GM19455 (cell line): ENCODE measurements around the gene MRPL20.

Experiments
- ATAC-seq: cut with Tn5 transposase; IDR thresholded peaks from one replicate; pipeline ENCODE4 v1.9.1; 2021; ENCODE audit not compliant: unreplicated experiment

MRPL20 gene

DNA sequence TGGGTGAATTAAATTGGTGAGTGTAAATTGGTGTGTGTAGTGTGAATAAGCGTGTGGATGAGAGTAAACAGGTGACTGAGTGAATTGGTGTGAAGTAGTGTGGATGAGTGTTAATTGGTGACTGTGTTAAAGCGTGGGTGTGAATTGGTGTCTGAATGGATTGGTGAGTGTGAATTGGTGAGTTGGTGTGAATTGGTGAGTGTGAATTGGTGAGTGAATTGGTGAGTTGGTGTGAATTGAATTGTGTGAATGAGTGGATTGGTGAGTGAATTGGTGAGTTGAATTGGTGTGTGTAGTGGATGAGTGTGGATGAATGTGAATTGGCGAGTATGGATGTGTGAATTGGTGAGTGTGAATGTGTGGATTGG lies 40.4 kb downstream of the MRPL20 start:
- no peak for ATAC-seq

DNA sequence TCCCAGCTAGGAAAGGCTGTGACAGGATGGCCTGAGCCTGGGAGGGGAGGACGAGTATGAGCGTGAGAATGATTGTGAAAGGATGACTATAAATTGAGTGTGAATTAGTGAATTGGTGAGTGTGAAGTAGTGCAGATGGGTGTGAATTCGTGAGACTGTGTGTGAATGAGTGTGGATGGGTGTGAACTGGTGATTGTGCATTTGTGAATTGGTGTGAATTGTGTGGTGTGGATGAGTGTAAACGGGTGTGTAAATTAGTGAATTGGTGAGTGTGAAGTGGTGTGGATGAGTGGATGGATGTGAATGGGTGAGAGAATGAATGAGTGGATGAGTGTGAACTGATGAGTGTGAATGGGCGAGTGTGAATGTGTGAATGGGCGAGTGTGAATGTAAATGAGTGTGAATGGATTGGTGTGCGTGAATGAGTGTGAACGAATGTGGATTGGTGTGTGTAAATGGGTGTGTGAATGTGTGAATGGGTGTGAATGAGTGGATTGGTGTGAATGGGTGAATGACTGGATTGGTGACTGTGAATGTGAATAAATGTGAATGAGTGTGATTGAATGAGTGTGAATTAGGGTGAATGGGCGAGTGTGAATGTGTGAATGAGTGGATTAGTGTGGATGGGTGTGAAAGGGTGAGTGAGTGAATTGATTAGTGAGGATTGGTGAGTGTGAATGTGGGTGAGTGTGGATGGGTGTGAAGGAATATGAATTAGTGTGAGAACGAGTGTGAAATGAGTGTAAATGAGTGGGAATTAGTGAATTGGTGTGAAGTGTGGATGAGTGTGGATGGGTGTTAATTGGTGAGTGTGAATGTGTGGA lies 41.0 kb downstream of the MRPL20 start:
- ATAC-seq = no peak

DNA sequence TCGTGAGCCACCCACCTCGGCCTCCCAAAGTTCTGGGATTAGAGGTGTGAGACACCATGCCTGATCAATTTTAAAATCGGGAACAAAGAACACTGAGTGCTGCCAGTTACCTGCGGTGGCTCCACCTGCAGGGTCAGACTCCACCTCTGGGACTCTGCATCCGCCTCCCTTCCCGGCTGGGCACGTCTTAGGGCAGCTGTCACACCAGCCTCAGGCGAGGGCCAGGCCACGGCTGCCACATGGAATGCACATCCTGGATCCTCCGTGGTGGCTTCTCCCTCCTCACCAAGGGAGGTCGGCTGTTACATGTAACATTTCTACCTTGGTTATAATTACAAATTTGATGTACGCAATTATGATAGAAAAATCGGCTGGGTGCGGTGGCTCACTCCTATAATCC lies 42.8 kb downstream of the MRPL20 start:
- ATAC-seq = no peak

DNA sequence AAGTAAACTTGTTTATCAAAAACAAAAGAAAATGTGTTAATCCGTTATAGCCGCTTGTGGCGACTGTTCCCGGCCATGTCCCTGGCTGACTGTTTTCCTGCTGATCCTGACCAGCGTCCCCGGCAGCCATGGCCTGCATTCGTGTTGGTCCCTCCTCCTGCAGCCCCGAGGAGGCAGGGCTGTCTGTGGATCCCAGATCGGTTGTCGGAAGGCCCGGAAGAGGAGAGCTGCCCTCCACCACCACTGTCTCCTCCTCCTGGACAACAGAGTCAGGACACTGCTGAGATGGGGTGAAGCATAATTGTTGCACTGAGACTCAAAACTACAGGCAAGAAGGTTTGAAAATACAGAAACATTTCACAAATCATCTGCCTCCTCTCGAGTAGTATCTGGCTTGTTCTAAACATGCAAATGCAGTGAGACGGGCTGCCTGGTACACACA lies 45.1 kb downstream of the MRPL20 start:
- no peak for ATAC-seq

DNA sequence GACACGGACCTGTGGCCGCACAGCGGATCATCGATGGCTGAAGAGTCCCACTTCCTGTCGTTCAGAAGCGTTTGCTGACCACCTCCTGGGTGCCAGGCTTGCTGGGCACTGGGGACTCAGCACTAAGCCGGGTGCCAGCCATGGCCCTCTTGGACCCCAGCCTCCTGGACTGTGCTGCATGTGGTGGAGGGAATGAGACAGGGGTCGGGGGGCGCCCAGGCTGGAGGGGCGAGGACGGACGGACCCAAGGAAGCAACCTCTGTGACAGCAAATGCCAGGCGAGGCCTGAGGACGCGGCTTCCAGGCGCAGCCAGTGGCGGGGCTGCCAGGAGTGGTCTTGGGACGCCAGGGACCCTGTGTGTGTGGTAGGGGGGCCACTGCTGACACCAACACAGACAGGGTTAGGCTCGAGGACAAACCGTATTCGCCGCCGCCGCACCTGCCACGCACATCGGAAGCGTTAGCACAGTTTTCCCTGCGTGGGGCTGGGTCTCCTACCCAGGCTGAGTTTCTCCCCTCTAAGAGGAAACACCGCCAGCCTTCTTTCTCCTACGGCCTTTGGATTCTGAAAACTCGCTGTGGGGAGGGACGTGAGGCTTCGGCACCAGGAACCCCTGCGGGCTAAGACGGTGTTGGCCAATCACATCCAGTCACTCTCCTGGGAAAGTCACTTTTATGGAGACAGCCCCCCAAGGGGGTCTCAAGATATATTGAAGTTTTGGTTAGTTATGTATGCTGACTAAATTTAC lies 45.7 kb downstream of the MRPL20 start:
- ATAC-seq = no peak

DNA sequence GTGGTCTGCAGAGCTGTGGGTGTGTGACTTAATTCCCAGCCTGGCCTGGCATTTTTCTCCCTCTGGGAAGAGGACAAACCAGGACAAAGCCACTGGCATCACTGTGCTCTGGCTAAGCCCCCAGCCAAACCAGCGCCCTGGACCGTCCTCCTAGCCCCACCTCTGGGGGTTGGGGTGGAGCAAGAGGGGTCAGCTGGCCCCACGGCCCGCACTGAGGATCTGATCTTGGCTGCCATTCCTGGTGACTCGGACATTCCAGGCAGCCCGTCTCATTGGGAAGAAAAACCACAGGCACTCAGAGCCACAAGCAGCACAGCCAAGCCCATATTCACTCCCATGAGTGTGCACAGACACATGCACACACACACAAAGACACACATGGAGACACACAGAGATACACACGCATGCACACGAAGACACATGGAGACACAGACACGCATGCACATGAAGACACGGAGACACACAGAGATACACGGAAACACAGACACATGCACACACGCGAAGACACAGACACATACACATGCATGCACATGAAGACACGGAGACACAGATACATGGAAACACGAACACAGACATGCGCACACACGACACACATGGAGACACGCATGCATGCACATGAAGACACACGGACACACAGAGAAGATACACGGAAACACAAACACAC lies 46.5 kb downstream of the MRPL20 start:
- no peak for ATAC-seq

DNA sequence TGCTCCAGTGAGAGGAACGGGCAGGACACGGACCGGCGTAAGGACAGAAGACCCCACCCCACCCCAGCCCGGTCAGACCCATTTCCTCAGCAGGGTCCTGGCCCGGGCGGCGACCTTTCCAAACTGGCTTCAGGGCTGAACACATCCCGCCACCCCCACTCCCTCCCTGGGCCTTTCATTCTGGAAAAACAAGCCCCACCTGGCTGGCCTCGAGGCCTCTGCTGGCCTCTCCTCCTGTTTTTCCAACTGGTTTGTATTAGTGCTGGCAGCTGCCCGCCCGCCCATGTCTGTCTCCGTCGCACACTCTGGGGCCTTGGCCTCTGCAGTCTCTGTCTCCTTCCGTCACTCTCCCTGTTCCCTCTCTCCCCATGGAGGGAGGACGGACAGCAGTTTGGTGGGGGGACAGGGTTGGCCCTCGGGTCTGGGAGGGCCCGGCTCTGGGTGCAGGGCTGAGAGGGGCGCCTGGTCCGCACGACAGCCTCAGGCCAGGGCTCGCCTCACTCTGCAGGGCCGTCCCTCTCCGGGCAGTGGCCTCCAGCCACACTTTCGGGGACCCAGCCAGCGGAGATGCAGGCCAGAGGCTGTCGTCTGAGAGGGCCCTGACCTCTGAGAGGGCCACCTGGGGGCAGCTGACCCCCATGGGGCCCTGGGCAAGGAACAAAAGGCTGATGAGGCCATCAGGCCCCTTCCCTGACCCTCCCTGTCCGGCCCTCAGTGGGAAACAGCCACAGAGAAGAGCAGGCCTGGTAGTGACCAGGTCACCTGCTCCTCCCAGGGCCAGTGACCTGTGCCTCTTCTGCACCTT lies 47.2 kb downstream of the MRPL20 start:
- no peak for ATAC-seq

DNA sequence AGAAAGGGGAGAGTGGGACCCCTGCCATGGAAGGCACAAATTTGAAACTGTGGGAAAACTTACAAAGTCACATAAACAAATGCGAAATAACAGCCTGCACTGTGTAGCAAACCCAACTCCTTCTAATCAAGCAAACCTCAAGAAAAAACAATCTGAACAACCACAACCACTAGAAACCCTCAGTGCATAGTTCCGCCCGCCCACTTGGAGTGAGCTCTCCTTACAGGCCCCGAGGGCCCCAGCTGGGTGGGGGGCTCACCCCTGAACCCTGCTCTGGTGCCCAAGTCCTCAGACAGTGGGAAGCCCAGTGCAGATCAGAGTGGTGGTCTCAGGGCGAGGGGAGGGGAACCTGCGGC lies 47.8 kb downstream of the MRPL20 start:
- no peak for ATAC-seq

DNA sequence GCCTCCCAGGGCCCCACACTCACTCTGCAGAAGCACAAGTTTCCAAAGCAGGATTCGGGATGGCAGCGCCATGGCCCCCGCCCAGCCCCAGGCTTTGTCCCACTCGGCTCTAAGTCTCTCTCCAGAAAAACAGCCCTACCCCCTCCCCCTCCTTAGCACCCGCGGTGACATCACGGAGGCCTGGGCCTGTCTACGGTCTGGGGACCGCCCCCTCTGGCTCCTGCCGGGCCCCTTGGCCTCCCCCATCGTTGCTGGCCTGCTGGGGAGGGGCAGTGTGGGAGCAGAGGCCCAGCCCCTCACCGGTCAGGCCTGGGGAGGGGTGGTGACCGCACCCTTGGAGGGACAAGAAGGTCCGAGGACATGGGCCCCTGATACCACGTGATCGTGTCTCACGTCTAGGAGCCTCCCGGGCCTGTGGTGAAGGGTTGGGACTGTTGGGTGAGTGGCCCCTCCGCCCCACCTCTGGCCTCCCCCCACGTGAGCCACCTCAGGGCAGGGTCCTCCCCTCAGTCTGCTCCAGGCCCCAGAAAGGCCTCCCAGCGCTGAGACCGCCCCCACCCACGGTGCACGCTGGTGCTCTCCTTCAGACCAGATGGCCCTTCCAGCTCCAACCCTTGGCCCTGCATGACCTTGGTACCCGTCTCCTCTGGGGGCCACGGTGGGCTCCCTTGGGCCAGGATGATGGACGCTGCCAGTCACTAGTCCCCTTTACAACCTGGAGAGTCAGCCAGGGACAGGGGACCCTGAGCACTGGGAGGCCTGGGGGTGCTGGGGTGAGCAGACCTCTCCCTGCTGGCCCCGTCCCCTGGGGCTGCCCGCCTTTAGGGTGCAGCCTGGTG lies 48.4 kb downstream of the MRPL20 start, which contains the start of gene MXRA8:
MXRA8 (minus strand) TSS at position 123 of the 839 bp plus-strand sequence; CDS start at position 72, 51 bp downstream.
- no peak for ATAC-seq

DNA sequence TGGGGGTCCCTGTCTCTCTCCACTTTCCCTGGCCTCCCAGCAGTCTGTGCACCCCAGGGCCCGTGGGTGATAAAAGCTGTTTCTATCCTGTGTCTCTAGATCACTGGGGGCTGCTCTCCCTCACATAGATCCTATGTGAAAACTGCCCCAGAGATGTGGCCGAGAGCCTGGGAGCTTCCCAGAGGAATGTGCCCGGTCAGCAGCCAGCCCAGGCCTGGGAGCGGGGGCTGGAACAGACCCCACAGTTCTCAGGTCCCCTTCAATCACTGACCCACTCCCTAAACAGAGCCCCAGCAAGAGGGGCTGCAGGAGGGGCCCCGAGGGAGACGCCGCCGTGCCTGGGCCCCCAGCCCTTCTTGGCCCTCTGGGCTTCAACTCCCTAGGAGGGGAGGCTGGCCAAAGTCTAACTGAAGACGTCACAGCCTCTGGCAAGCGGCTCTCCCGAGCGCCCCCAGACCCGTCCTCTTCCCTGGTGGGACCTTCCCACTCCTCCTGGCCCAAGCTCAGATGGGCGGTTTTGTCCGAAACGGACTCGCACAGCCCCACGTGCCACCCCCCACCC lies 49.1 kb downstream of the MRPL20 start:
- no peak for ATAC-seq

DNA sequence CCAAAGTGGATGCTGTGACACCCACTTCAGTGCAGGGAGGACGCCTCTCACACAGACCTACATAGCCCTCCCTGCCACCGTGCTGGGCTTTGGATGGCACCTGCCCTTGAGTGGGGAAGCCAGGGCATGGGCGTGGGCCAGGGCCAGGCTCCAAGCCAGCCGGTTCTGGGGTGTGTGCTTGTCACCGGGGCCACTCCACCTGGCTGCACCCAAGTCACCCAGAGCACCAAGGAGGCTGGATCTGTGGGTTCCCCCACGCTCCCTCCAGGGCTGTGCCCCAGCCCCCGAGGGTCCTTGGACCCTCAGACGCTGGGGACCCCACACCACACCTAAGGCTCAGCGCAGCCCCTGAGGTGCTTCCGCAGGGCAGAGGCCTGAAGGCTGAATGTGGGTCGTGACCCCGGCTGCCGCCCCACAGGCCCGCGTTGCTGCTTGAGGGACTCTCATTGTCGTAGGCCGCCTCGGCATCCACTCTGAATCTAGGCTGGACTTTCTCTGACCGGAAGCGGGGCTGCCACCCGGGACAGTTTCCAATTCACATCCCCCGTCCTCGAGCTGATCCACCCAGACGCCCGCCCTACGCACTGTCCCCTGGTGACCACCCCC lies 50.2 kb downstream of the MRPL20 start:
- no peak for ATAC-seq

DNA sequence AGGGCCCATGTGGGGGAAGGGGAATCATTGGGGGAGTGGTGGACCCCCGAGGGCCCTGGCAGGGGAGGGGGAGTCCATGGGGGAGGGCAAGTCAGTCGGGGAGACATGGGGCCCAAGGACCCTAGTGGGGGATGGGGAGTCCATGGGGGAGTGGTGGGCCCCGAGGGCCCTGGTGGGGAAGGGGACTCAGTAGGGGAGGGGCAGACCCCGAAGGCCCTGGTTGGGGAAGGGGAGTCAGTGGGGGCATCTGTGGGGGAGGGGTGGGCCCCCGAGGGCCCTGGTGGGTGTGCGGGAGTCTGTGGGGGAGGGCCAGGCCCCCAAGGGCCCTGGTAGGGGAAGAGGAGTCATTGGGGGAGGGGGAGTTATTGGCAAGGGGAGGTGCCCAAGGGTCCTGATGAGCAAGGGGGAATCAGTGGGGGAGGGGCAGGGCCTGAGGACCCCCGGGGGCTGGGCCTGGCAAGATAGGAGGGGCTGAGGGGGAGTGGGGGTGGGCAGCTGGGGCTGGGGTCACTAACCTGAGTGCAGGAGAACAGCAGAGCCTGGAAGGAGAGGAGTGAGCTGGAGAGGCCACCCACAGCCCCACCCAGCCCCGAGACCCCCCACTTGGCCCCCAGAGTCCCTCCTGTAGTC lies 50.8 kb downstream of the MRPL20 start:
- no peak for ATAC-seq

DNA sequence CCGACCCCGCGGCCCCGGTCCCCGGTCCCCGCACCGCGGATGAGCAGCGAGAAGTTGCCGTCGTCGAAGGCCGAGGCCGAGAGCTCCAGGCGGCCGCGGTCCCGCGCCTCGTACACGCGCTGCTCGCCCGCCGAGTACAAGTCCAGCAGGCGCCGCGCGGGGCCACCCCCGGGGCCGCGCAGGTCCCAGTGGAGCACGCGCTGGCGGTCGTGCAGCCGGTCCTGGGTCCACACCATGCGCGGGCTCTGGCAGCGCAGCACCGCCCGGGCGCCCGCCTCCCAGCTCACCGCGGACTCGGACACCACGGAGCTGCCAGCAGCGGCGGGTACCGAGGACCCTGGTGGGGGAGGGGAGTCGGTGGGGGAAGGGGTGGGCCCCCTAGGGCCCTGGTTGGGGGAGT lies 51.7 kb downstream of the MRPL20 start:
- ATAC-seq = no peak

DNA sequence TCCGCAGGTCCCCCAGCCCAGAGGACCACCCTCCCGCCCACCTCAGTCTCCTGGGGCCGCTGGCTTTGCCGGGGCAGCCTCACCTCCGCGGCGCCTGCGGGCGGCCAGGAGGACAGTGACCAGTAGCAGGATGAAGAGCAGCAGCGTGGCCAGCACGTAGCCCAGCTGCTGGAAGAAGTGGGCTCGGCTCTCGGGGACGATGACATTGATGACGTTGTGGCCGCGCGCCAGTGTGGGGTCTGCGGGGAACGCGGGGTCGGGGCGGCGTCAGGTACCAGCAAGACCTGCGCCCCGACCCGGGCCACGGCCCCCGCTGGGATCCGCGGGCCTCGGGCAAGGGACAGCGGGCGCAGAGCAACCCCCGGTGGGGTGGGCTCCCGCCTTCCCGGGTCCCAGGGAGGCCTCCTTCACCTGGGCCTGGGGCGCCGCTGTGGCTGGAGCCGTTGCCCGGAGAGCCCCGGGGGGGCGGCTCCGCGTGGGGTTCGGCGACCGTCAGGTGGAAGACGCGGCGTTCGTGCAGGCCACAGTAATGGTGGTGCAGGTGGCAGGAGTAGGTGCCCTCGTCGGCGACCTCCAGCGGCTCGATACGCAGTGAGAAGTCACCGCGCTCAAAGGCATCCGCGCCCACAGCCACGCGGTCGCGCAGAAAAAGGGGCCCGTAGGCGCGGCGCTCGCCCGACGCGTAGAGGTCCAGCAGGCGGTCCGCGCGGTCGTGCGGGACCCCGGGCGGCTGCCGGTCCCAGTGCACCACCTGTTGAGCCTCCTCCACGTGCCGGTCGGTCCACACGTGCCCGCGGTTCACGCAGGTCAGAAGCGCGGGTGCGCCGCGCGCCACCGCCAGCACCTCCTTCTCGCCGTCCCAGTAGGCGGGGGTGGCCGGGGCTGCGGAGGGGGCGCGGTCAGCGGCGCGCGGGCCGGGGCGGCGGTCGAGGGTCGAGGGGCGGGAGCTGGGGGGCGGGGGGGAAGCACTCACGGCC lies 52.5 kb downstream of the MRPL20 start:
- no peak for ATAC-seq

DNA sequence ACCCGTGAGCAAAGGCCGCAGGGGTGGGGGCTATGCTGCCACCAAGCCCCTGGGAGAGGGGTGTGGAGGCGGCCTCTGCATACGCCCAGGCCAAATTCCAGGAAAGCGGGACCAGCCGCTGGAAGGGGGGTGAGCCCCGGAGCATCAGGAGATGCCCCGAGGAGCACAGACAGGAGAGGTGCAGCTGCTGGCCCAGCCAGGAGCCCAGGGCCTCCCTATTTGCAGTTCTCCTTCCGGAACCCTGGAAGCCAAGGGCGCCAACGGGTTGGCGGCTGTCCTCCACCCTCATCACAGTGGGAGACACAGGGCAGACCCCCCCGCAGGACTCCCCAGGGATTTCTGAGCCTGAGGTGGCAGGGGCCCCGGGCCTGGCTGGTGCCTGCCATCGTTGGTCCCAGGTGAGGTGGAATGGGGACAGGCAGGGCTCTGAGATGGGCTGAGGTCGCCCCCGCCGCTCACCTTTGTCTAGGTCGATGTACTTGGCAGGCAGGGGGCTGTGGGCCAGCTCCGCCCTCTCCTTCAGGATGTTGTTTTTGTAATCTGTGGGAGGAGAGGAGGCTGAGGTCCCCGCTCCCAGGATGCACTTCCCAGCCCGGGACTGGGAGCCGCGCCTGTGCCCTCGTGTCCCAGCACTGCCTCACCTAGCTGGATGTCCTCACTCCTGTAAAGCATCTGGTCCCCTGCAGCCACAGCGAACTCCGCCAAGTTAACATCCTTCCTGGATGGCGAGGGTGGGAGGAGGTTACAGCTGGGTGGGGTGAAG lies 53.5 kb downstream of the MRPL20 start:
- no peak for ATAC-seq

DNA sequence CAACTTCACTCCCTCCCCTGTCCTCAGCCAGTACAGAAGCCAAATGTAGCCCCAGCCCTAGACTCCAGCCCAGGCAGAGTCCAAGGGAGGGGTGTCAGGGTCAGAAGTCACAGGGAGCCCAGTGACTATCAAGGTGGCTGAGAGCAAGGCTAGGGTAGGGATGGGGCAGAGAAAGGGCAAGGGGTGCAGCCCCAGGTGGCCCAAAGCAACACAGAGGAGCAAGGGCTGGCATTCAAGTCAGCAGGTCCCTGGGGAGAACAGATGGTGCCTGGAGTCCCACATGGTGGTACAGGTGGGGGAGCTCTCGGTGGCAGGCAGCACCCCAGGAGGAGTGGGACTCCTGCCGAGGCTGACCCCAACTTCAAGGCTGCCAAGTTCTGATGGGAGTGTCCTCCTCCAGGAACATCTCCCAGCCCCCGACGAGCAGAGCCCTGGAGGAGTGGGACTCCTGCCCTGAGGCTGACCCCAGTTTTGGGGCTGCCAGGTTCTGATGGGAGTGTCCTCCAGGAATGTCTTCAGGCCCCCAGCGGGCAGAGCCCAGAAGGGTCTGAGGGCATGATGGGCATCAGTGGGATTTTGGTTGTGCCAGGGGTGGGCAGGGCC lies 54.2 kb downstream of the MRPL20 start:
- ATAC-seq = no peak
